ENCODE measurements around the gene SH3GL3. TPM values are rescaled to one million over a fixed set of nuclear protein-coding genes. Genes with fewer than 3 reads are reported as not detected.

The SH3GL3 gene
- total and polyA plus RNA-seq, 2 experiments from 2014 or later = 38.2 to 87.1 TPM

DNA sequence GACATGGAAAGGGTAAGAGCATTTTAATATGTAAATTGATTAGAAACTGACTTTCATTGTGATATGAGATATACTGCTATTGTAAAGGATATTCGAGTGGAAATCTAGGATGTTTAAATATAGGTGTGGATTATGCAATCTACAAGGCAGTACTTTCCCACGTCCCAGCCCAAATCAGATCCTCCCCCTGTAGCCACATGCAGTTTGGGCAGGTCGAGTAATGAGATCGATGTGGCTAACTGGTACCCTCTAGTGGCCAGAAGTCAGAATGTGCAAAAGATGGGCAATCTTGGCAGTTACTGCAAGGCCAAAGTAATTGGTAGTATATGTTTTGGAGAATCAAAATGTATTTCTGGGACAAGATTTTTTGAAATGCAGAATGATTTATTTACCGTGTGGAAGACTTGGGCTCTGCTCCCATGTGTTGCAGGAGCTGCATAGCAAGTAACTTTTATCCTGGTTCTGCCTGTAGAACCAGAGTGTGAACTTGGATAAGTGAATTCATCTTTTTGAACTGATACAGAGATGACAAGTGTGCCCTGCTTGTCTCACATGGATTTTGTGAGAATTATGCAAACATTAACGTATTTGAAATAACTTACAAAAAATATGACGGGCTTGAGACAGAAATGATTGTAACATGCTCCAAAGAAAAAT, 112.3 kb downstream of the SH3GL3 start:
- no peaks in the 10 kb centered on the region for H3K36me3 ChIP-seq
- peak; percentile 76 to 81 for DNase-seq (ENCODE audit: low read depth in 1 of 2, low spot score in 1 of 2)
- H3K9me3 ChIP-seq (ENCODE audit: low read depth) = no peaks in the 10 kb centered on the region
- no peaks in the 10 kb centered on the region for H3K4me1 ChIP-seq (ENCODE audit: low read depth)
- TF ChIP-seq, protein P1, sequence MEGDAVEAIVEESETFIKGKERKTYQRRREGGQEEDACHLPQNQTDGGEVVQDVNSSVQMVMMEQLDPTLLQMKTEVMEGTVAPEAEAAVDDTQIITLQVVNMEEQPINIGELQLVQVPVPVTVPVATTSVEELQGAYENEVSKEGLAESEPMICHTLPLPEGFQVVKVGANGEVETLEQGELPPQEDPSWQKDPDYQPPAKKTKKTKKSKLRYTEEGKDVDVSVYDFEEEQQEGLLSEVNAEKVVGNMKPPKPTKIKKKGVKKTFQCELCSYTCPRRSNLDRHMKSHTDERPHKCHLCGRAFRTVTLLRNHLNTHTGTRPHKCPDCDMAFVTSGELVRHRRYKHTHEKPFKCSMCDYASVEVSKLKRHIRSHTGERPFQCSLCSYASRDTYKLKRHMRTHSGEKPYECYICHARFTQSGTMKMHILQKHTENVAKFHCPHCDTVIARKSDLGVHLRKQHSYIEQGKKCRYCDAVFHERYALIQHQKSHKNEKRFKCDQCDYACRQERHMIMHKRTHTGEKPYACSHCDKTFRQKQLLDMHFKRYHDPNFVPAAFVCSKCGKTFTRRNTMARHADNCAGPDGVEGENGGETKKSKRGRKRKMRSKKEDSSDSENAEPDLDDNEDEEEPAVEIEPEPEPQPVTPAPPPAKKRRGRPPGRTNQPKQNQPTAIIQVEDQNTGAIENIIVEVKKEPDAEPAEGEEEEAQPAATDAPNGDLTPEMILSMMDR (IDR thresholded peaks at IDR 0.05; ENCODE audit: low read depth, low read length) = peak; percentile 87
- no peak overlapping the region for H3K27ac ChIP-seq
- H3K27me3 ChIP-seq = no peaks in the 10 kb centered on the region
- H3K4me3 ChIP-seq = no peak overlapping the region

DNA sequence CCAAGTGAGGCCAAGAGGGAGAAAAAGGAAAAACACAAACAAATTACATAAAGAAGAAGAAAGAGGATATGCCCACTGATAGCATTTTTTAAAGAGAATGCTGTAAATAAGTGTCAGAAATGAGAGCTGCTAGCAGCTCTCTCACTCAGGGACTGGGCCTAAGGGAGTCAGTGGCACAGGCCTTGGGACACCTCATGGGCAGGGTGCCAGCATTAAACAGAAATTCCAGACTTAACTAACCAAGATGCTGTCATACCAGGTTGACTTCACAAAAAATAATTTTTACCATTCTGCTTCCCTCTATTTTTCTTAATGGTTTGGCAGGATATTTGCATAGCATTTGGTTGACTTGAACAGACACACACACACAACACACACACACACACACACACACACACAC, 114.5 kb downstream of the SH3GL3 start:
- no peak for DNase-seq (ENCODE audit: low read depth in 1 of 2, low spot score in 1 of 2)
- Histone ChIP-seq H3K36me3 (no peaks in the 10 kb centered on the region), H3K4me3 (no peak overlapping the region), H3K9me3 (ENCODE audit: low read depth) (no peaks in the 10 kb centered on the region), H3K27me3 (no peaks in the 10 kb centered on the region), H3K4me1 (ENCODE audit: low read depth) (no peaks in the 10 kb centered on the region), H3K27ac (no peak overlapping the region)
- TF ChIP-seq, protein P1 (IDR thresholded peaks at IDR 0.05; ENCODE audit: low read depth, low read length) = no peak

DNA sequence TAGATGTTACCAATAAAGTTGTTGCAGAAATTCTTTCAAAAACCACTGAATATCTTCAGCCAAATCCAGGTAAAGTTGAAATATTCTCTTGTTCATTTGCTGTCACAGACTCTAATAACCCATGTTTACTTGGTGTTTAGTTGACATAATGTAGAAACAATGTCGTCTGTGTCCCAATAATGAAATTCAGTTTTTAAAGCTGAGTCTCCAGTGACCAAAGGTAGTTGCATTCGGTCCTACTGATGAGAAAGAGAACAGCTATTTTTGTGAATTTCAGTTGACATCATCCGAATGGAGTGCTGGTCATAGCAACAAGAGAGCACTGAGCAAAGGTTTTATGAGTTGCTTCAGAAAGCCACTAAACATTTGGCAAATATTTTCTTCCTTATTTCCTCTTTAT, 118.0 kb downstream of the SH3GL3 start:
- Histone ChIP-seq H3K4me3 (no peak overlapping the region), H3K36me3 (no peaks in the 10 kb centered on the region), H3K4me1 (ENCODE audit: low read depth) (no peaks in the 10 kb centered on the region), H3K9me3 (ENCODE audit: low read depth) (no peaks in the 10 kb centered on the region), H3K27ac (no peak overlapping the region), H3K27me3 (no peaks in the 10 kb centered on the region)
- no peak for DNase-seq (ENCODE audit: low read depth in 1 of 2, low spot score in 1 of 2)
- TF ChIP-seq, protein P1 (IDR thresholded peaks at IDR 0.05; ENCODE audit: low read depth, low read length) = no peak

DNA sequence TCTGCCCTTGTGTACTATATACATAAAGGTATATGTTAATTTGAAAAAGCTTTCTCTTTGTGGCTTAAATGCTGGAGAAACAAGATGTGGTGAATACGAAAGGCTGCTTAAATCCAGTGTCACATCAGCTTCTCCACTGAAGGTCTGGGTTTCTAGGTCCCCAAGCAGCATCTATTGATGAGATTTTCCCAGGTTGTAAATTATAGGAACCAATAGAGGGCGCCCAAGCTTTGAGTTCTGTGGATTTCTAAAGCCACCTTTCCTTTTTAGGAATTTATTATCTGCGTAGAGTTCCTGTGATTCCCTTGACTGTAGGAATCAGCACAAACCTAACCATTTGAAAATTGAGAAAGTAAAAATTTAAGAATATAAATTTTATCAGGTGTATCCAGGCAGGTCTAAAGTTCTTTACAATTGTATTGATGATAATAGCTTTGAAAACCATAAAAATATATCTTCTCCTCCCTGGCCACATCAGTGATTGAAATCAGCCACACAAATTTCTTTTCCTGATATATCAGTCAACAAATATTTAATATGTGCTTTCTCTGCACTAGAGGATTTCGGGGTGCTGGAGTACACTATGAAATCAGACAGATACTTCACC, 118.5 kb downstream of the SH3GL3 start:
- TF ChIP-seq, protein P1 (IDR thresholded peaks at IDR 0.05; ENCODE audit: low read depth, low read length) = peak; percentile 67
- peak; percentile 49 to 66 for DNase-seq (ENCODE audit: low read depth in 1 of 2, low spot score in 1 of 2)
- no peaks in the 10 kb centered on the region for H3K27me3 ChIP-seq
- H3K36me3 ChIP-seq = no peaks in the 10 kb centered on the region
- no peak overlapping the region for H3K4me3 ChIP-seq
- H3K4me1 ChIP-seq (ENCODE audit: low read depth) = no peaks in the 10 kb centered on the region
- no peaks in the 10 kb centered on the region for H3K9me3 ChIP-seq (ENCODE audit: low read depth)
- H3K27ac ChIP-seq = no peak overlapping the region

DNA sequence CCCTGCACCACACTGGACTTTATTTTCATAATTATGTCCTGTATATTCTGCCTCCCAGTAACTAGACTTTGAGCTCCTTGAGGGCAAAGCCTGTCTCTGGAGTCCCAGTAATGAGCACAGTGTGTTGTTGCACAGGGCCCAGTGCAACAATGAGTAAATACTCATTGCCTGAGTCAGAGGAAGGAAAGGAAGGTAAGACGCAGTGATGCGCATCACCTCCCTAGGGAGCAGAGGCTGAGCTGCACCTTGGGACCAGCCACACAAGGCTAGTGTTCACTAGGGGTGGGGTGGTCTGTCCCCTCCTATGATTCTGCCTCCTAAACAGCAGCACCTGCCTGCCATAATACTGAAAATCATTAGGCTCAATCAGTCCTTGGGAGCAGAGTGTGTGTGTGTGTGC, 120.2 kb downstream of the SH3GL3 start:
- H3K4me3 ChIP-seq = no peak overlapping the region
- H3K27me3 ChIP-seq = no peaks in the 10 kb centered on the region
- no peaks in the 10 kb centered on the region for H3K9me3 ChIP-seq (ENCODE audit: low read depth)
- no peaks in the 10 kb centered on the region for H3K4me1 ChIP-seq (ENCODE audit: low read depth)
- no peak overlapping the region for H3K27ac ChIP-seq
- TF ChIP-seq, protein P1 (IDR thresholded peaks at IDR 0.05; ENCODE audit: low read depth, low read length) = no peak
- DNase-seq (ENCODE audit: low read depth in 1 of 2, low spot score in 1 of 2) = no peak
- H3K36me3 ChIP-seq = no peaks in the 10 kb centered on the region
